MM.1S (cell line): ENCODE results near the gene CDC14A.

Experiments
- CTCF ChIP-seq: fragments of 300-600 bp; sonication (generic); IDR thresholded peaks from 2 replicates; pipeline ENCODE4 v1.5.1; 2016; ENCODE audit warnings: antibody characterized with exemption, low read length, mixed read lengths
- EZH2 ChIP-seq: fragments of 300-600 bp; sonication (generic); optimal IDR thresholded peaks from 2 replicates; pipeline ENCODE3; 2017; ENCODE audit warnings: low read depth, mild to moderate bottlenecking, antibody characterized with exemption, low read length, mixed read lengths

- TF ChIP-seq CTCF = no peak
- no peak for TF ChIP-seq EZH2
These were observed 176.6 kb downstream of the CDC14A start for GRCh38 chr1:100528871-100529270.
